Trophoblast cell (in vitro differentiated cells and primary cell): ENCODE results near the gene HOTAIR.

Source experiments
- DNase-seq, 2 donors: peaks; one replicate each; pipeline ENCODE4 v3.0.0-alpha.2; 2016
- H2AFZ ChIP-seq: 2 replicates; pipeline ENCODE4 v1.6.1; 2013; ENCODE audit warnings: low read length, moderate library complexity, mild to moderate bottlenecking; ENCODE audit not compliant: insufficient read depth, poor library complexity
- H2AK5ac ChIP-seq: 2 replicates; pipeline ENCODE4 v1.6.1; 2013; ENCODE audit warnings: mild to moderate bottlenecking, low read length
- H2BK120ac ChIP-seq: 2 replicates; pipeline ENCODE4 v1.6.1; 2013; ENCODE audit warnings: low read length, mild to moderate bottlenecking, moderate library complexity; ENCODE audit not compliant: insufficient read depth, poor library complexity
- H2BK12ac ChIP-seq: 2 replicates; pipeline ENCODE4 v1.6.1; 2013; ENCODE audit warnings: mild to moderate bottlenecking, low read length, moderate library complexity
- H2BK5ac ChIP-seq: 2 replicates; pipeline ENCODE4 v1.6.1; 2013; ENCODE audit warnings: low read length, low read depth, moderate library complexity, mild to moderate bottlenecking; ENCODE audit not compliant: poor library complexity
- H3K14ac ChIP-seq: 2 replicates; pipeline ENCODE4 v1.6.1; 2013; ENCODE audit warnings: mild to moderate bottlenecking, low read length
- H3K18ac ChIP-seq: 2 replicates; pipeline ENCODE4 v1.6.1; 2013; ENCODE audit warnings: mild to moderate bottlenecking, low read length
- H3K23ac ChIP-seq: 2 replicates; pipeline ENCODE4 v1.6.1; 2013; ENCODE audit warnings: low read length
- H3K27ac ChIP-seq: 2 replicates; pipeline ENCODE4 v1.5.1; 2013; ENCODE audit warnings: low read depth, mild to moderate bottlenecking, inconsistent platforms, low read length, moderate library complexity
- H3K27me3 ChIP-seq: 2 replicates; pipeline ENCODE4 v1.6.1; 2013; ENCODE audit warnings: inconsistent platforms, mild to moderate bottlenecking, low read length, moderate library complexity; ENCODE audit not compliant: insufficient read depth
- H3K36me3 ChIP-seq, 2 experiments: 1 replicate in 1 of 2; 2 replicates in 1 of 2; pipeline ENCODE4 v1.6.1; 2013; ENCODE audit warnings: low read length in 2 of 2, mild to moderate bottlenecking in 2 of 2, moderate library complexity in 1 of 2; ENCODE audit not compliant: insufficient read depth in 2 of 2, control insufficient read depth in 1 of 2
- H3K4ac ChIP-seq: 2 replicates; pipeline ENCODE4 v1.6.1; 2013; ENCODE audit warnings: low read depth, mild to moderate bottlenecking, low read length, moderate library complexity
- H3K4me1 ChIP-seq, 2 experiments: 1 replicate in 1 of 2; 2 replicates in 1 of 2; pipeline ENCODE4 v1.6.1; 2013; ENCODE audit warnings: low read length in 2 of 2, mild to moderate bottlenecking in 2 of 2, moderate library complexity in 1 of 2; ENCODE audit not compliant: insufficient read depth in 2 of 2, control insufficient read depth in 1 of 2
- H3K4me2 ChIP-seq: 2 replicates; pipeline ENCODE4 v1.6.1; 2013; ENCODE audit warnings: inconsistent platforms, mild to moderate bottlenecking, low read length, moderate library complexity
- H3K4me3 ChIP-seq: 2 replicates; pipeline ENCODE4 v1.5.1; 2013; ENCODE audit warnings: mild to moderate bottlenecking, low read depth, low read length, inconsistent platforms
- H3K79me1 ChIP-seq: one replicate; pipeline ENCODE4 v1.6.1; 2013; ENCODE audit warnings: low read length
- H3K79me2 ChIP-seq: 2 replicates; pipeline ENCODE4 v1.6.1; 2013; ENCODE audit warnings: low read length, mild to moderate bottlenecking; ENCODE audit not compliant: control insufficient read depth, insufficient read depth, poor library complexity
- H3K9ac ChIP-seq: 2 replicates; pipeline ENCODE4 v1.6.1; 2013; ENCODE audit warnings: mild to moderate bottlenecking, low read length
- H3K9me3 ChIP-seq: 2 replicates; pipeline ENCODE4 v1.6.1; 2013; ENCODE audit warnings: low read depth, mild to moderate bottlenecking, control low read depth, inconsistent platforms, low read length; ENCODE audit not compliant: insufficient read depth
- H4K12ac ChIP-seq: 2 replicates; pipeline ENCODE4 v1.6.1; 2013; ENCODE audit warnings: low read depth, mild to moderate bottlenecking, low read length, moderate library complexity
- H4K8ac ChIP-seq: 2 replicates; pipeline ENCODE4 v1.6.1; 2013; ENCODE audit warnings: low read depth, mild to moderate bottlenecking, low read length, moderate library complexity
- H4K91ac ChIP-seq: one replicate; pipeline ENCODE4 v1.6.1; 2013; ENCODE audit warnings: low read depth, mild to moderate bottlenecking, low read length, moderate library complexity
- WGBS: extraction: QIAGEN DNeasy Blood & Tissue Kit; methylation state at CpG from one replicate; pipeline ENCODE4 v1.1.7; 2013; ENCODE audit warnings: missing lambda C conversion rate; ENCODE audit not compliant: insufficient read length, insufficient coverage; ENCODE audit errors: extremely low coverage; 5-methylcytosine and 5-hydroxymethylcytosine counted together

Gene HOTAIR

GRCh38 chr12:53950789-53951576 lies 23.8 kb downstream of the HOTAIR start:
- H2AK5ac ChIP-seq: no peak overlapping the region
- H3K79me1 ChIP-seq: no peaks in the 10 kb centered on the region
- H3K4me1 ChIP-seq: peaks cover 19 to 21% of the 10 kb centered on the region in 2 experiments
- H2BK12ac ChIP-seq: no peak overlapping the region
- no peak overlapping the region for H2BK120ac ChIP-seq
- H3K9me3 ChIP-seq: peaks cover 11% of the 10 kb centered on the region
- H4K12ac ChIP-seq: no peak overlapping the region
- H3K23ac ChIP-seq: no peak overlapping the region
- H3K4ac ChIP-seq: no peak overlapping the region
- no peak overlapping the region for H3K18ac ChIP-seq
- no peak for DNase-seq
- no peak overlapping the region for H3K14ac ChIP-seq
- no peak overlapping the region for H3K4me3 ChIP-seq
- H3K27me3 ChIP-seq: peaks cover 68% of the 10 kb centered on the region
- H4K91ac ChIP-seq: no peak overlapping the region
- no peak overlapping the region for H2BK5ac ChIP-seq
- H3K27ac ChIP-seq: no peak overlapping the region
- no peak overlapping the region for H4K8ac ChIP-seq
- WGBS: no CpG with 5 or more reads among the region's 34 CpGs
- no peak overlapping the region for H3K4me2 ChIP-seq
- no peak overlapping the region for H3K9ac ChIP-seq
- no peak overlapping the region for H2AFZ ChIP-seq
- no peaks in the 10 kb centered on the region for H3K79me2 ChIP-seq
- peaks cover 0 to 3% of the 10 kb centered on the region in 2 experiments for H3K36me3 ChIP-seq

- Histone ChIP-seq H4K91ac (peak overlapping the region; percentile 5), H3K14ac (peak overlapping the region; percentile 22), H2BK5ac (no peak overlapping the region), H3K18ac (no peak overlapping the region), H3K4me1 (peaks cover 19 to 21% of the 10 kb centered on the region in 2 experiments), H3K27me3 (peaks cover 68% of the 10 kb centered on the region), H3K4me2 (no peak overlapping the region), H3K79me1 (no peaks in the 10 kb centered on the region), H3K23ac (no peak overlapping the region), H3K79me2 (no peaks in the 10 kb centered on the region), H2AK5ac (no peak overlapping the region), H3K9ac (no peak overlapping the region), H2BK12ac (no peak overlapping the region), H3K4me3 (no peak overlapping the region), H2BK120ac (no peak overlapping the region), H4K12ac (no peak overlapping the region), H2AFZ (no peak overlapping the region), H3K27ac (no peak overlapping the region), H3K9me3 (peaks cover 12% of the 10 kb centered on the region), H3K4ac (no peak overlapping the region), H3K36me3 (peaks cover 5 to 8% of the 10 kb centered on the region in 2 experiments), H4K8ac (no peak overlapping the region)
- no CpG with 5 or more reads among the region's 10 CpGs for WGBS
- no peak for DNase-seq
These were observed 24.3 kb downstream of the HOTAIR start for GRCh38 chr12:53950437-53950773.

- no peak overlapping the region for H3K23ac ChIP-seq
- H3K4ac ChIP-seq: no peak overlapping the region
- H3K9ac ChIP-seq: no peak overlapping the region
- H2BK120ac ChIP-seq: no peak overlapping the region
- no peak overlapping the region for H4K8ac ChIP-seq
- H3K4me3 ChIP-seq: no peak overlapping the region
- H3K79me1 ChIP-seq: no peaks in the 10 kb centered on the region
- peaks cover 16 to 18% of the 10 kb centered on the region in 2 experiments for H3K4me1 ChIP-seq
- H4K12ac ChIP-seq: no peak overlapping the region
- peak overlapping the region; percentile 5 for H4K91ac ChIP-seq
- peak overlapping the region; percentile 22 for H3K14ac ChIP-seq
- no peaks in the 10 kb centered on the region for H3K79me2 ChIP-seq
- peaks cover 68% of the 10 kb centered on the region for H3K27me3 ChIP-seq
- H3K36me3 ChIP-seq: peaks cover 11 to 14% of the 10 kb centered on the region in 2 experiments
- no peak overlapping the region for H3K18ac ChIP-seq
- no peak overlapping the region for H2BK5ac ChIP-seq
- no peak for DNase-seq
- no peak overlapping the region for H2BK12ac ChIP-seq
- peaks cover 15% of the 10 kb centered on the region for H3K9me3 ChIP-seq
- H3K4me2 ChIP-seq: no peak overlapping the region
- H2AK5ac ChIP-seq: no peak overlapping the region
- H3K27ac ChIP-seq: no peak overlapping the region
- H2AFZ ChIP-seq: no peak overlapping the region
- no CpG with 5 or more reads among the region's 34 CpGs for WGBS
These were observed 24.9 kb downstream of the HOTAIR start for GRCh38 chr12:53949631-53950436.

- no peak overlapping the region for H3K23ac ChIP-seq
- no peak overlapping the region for H4K8ac ChIP-seq
- no peak overlapping the region for H3K4me3 ChIP-seq
- H3K27ac ChIP-seq: no peak overlapping the region
- no peak overlapping the region for H3K14ac ChIP-seq
- H2AFZ ChIP-seq: no peak overlapping the region
- H3K36me3 ChIP-seq: peaks cover 12 to 16% of the 10 kb centered on the region in 2 experiments
- no CpG with 5 or more reads among the region's 9 CpGs for WGBS
- H3K27me3 ChIP-seq: peaks cover 66% of the 10 kb centered on the region
- no peak for DNase-seq
- H4K12ac ChIP-seq: no peak overlapping the region
- H2BK12ac ChIP-seq: no peak overlapping the region
- no peaks in the 10 kb centered on the region for H3K79me1 ChIP-seq
- H2BK5ac ChIP-seq: no peak overlapping the region
- no peak overlapping the region for H3K18ac ChIP-seq
- no peak overlapping the region for H3K9ac ChIP-seq
- no peak overlapping the region for H2AK5ac ChIP-seq
- H3K9me3 ChIP-seq: peaks cover 13% of the 10 kb centered on the region
- no peak overlapping the region for H4K91ac ChIP-seq
- H3K4me1 ChIP-seq: peaks cover 15 to 16% of the 10 kb centered on the region in 2 experiments
- H2BK120ac ChIP-seq: no peak overlapping the region
- H3K79me2 ChIP-seq: no peaks in the 10 kb centered on the region
- H3K4me2 ChIP-seq: no peak overlapping the region
- no peak overlapping the region for H3K4ac ChIP-seq
These were observed 25.8 kb downstream of the HOTAIR start for GRCh38 chr12:53948650-53949593.
